ENCODE measurements around the gene ANKRD40CL. TPM values are rescaled to one million over a fixed set of nuclear protein-coding genes. Genes with fewer than 3 reads are reported as not detected.
A peak's percentile ranks its signal among the peaks of the same experiment; 100 is the strongest.

The ANKRD40CL gene, protein sequence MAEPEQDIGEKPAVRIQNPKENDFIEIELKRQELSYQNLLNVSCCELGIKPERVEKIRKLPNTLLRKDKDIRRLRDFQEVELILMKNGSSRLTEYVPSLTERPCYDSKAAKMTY
- not detected for total RNA-seq
- not detected for polyA plus RNA-seq (2013, experiment 1 of 2)
- polyA plus RNA-seq (2013, experiment 2 of 2), result not detected
- long read RNA-seq, experiment 1, result 0 reads
- long read RNA-seq, experiment 2, result 0 reads
- long read RNA-seq, experiment 3, result 0 reads
- long read RNA-seq, experiment 4, result 0 reads

DNA sequence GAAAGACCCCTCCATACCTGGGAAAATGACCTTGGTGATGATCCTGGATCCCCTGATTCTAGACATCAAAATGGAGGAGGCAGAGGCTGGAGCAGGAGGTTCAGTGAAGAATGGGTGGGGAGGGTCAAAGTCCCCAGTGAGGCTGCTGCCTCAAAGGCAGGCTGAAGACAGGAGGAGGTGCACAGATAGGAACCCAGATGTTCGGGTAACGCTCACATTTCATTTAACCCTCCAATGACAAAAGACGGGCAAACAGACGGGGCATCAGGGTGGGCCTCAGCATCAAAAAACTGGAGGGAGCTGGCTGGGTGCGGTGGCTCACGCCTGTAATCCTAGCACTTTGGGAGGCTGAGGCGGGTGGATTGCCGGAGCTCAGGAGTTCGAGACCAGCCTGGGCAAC, at the start of gene ANKRD40CL:
ANKRD40CL (minus strand) TSS at position 73 of the 400 bp plus-strand sequence. CDS start 605 bp downstream, outside the sequence.
- peaks cover 12% of the 10 kb centered on the region for H3K4me1 ChIP-seq (ENCODE audit: control insufficient read depth, insufficient read depth, low read length)
- no peak within 1 kb of the TSS for H3K9ac ChIP-seq (ENCODE audit: extremely low read depth, low read length, poor library complexity, severe bottlenecking)
- no peak within 1 kb of the TSS for H3K27ac ChIP-seq (ENCODE audit: low read depth, low read length)
- Mint-ChIP-seq H3K27me3 (ENCODE audit: insufficient read depth) (peaks cover 2% of the 10 kb centered on the region), H3K27ac (no peak within 1 kb of the TSS), H3K9me3 (no peaks in the 10 kb centered on the region), H3K4me1 (peaks cover 27% of the 10 kb centered on the region), H3K4me3 (no peak within 1 kb of the TSS), H3K36me3 (ENCODE audit: low read depth) (no peaks in the 10 kb centered on the region)
- 90 to 93% methylated on average over 5 to 9 of the region's 9 CpGs for WGBS, 2 experiments (ENCODE audit: insufficient coverage in 1 of 2, insufficient read length in 1 of 2)
- no peaks in the 10 kb centered on the region for H3K27me3 ChIP-seq (ENCODE audit: control insufficient read depth, insufficient read depth, low read length, poor library complexity, severe bottlenecking)
- no peaks in the 10 kb centered on the region for H3K36me3 ChIP-seq (ENCODE audit: control insufficient read depth, insufficient read depth, low read length)
- DNase-seq, result peak; percentile 26
- TF ChIP-seq, protein P1, sequence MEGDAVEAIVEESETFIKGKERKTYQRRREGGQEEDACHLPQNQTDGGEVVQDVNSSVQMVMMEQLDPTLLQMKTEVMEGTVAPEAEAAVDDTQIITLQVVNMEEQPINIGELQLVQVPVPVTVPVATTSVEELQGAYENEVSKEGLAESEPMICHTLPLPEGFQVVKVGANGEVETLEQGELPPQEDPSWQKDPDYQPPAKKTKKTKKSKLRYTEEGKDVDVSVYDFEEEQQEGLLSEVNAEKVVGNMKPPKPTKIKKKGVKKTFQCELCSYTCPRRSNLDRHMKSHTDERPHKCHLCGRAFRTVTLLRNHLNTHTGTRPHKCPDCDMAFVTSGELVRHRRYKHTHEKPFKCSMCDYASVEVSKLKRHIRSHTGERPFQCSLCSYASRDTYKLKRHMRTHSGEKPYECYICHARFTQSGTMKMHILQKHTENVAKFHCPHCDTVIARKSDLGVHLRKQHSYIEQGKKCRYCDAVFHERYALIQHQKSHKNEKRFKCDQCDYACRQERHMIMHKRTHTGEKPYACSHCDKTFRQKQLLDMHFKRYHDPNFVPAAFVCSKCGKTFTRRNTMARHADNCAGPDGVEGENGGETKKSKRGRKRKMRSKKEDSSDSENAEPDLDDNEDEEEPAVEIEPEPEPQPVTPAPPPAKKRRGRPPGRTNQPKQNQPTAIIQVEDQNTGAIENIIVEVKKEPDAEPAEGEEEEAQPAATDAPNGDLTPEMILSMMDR (conservative IDR thresholded peaks at IDR 0.05), result no peak
- H3K4me3 ChIP-seq (ENCODE audit: low read length), result no peak within 1 kb of the TSS
- H3K9me3 ChIP-seq (ENCODE audit: control insufficient read depth, low read length), result no peaks in the 10 kb centered on the region

DNA sequence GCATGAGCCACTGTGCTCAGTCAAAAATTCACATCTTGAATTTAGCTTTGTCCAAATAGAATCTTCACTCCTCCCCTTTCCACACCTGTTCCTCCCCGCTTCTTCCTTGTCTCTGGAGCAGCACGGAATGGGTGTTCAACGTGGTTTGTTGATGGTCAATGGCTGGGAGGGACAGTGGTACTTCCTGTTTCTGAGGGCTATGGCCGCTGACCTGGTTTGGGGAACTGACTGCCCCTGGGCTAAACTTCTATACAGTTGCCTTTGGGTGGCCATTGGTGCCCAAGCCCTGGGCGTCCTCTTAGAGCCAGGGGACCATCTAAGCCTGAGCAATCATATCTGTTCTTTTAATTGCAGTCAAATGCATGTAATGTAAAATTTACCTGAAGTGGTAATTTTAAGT, 49.0 kb upstream of the ANKRD40CL start:
- H3K27me3 ChIP-seq (ENCODE audit: control insufficient read depth, insufficient read depth, low read length, poor library complexity, severe bottlenecking), result no peaks in the 10 kb centered on the region
- H3K36me3 Mint-ChIP-seq (ENCODE audit: low read depth), result no peaks in the 10 kb centered on the region
- DNase-seq, result no peak

DNA sequence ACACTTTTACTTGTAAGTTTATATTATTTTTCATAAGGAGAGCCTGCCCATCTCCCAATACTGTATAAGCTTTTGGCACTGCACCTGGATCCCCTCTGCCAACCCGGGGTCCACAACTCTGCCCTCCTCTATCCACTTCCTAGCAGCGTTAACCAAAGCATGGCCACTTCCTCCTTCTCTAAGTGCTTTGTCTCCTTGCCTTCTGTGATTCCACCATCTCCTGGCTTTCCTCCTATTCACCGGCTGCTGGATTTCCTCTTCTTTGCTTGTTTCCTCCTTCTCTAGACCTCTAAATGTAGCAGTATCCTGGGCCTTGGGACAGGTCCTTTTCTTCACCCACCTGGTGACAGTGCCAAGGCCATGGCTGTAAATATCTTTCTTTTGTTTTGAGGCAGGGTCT, 48.1 kb upstream of the ANKRD40CL start:
- no peaks in the 10 kb centered on the region for H3K4me1 ChIP-seq (ENCODE audit: control insufficient read depth, insufficient read depth, low read length)
- Mint-ChIP-seq H3K9me3 (no peaks in the 10 kb centered on the region), H3K4me1 (no peaks in the 10 kb centered on the region), H3K36me3 (ENCODE audit: low read depth) (no peaks in the 10 kb centered on the region), H3K27ac (no peak overlapping the region), H3K4me3 (no peak overlapping the region), H3K27me3 (ENCODE audit: insufficient read depth) (peaks cover 2% of the 10 kb centered on the region)
- DNase-seq, result no peak
- WGBS, 2 experiments (ENCODE audit: insufficient coverage in 1 of 2, insufficient read length in 1 of 2), result 93 to 96% methylated on average over 3 of the region's 3 CpGs
- no peaks in the 10 kb centered on the region for H3K36me3 ChIP-seq (ENCODE audit: control insufficient read depth, insufficient read depth, low read length)
- H3K27me3 ChIP-seq (ENCODE audit: control insufficient read depth, insufficient read depth, low read length, poor library complexity, severe bottlenecking), result no peaks in the 10 kb centered on the region
- no peak overlapping the region for H3K27ac ChIP-seq (ENCODE audit: low read depth, low read length)
- H3K4me3 ChIP-seq (ENCODE audit: low read length), result no peak overlapping the region
- H3K9ac ChIP-seq (ENCODE audit: extremely low read depth, low read length, poor library complexity, severe bottlenecking), result no peak overlapping the region
- no peaks in the 10 kb centered on the region for H3K9me3 ChIP-seq (ENCODE audit: control insufficient read depth, low read length)
- TF ChIP-seq, protein P1 (conservative IDR thresholded peaks at IDR 0.05), result no peak

More for the DNA sequence above, 49.0 kb upstream of the ANKRD40CL start:
- Histone ChIP-seq H3K4me1 (ENCODE audit: control insufficient read depth, insufficient read depth, low read length) (no peaks in the 10 kb centered on the region), H3K27ac (ENCODE audit: low read depth, low read length) (no peak overlapping the region), H3K36me3 (ENCODE audit: control insufficient read depth, insufficient read depth, low read length) (no peaks in the 10 kb centered on the region), H3K9me3 (ENCODE audit: control insufficient read depth, low read length) (no peaks in the 10 kb centered on the region), H3K4me3 (ENCODE audit: low read length) (no peak overlapping the region), H3K9ac (ENCODE audit: extremely low read depth, low read length, poor library complexity, severe bottlenecking) (no peak overlapping the region)
- TF ChIP-seq, protein P1 (conservative IDR thresholded peaks at IDR 0.05), result no peak
- 91 to 100% methylated on average over 2 to 5 of the region's 5 CpGs for WGBS, 2 experiments (ENCODE audit: insufficient coverage in 1 of 2, insufficient read length in 1 of 2)
- H3K4me1 Mint-ChIP-seq, result no peaks in the 10 kb centered on the region
- H3K4me3 Mint-ChIP-seq, result no peak overlapping the region
- peaks cover 5% of the 10 kb centered on the region for H3K27me3 Mint-ChIP-seq (ENCODE audit: insufficient read depth)
- H3K27ac Mint-ChIP-seq, result no peak overlapping the region
- no peaks in the 10 kb centered on the region for H3K9me3 Mint-ChIP-seq
